ENCODE measurements around the gene CBLC.

GRCh38 chr19:44738603-44739558 lies 38.8 kb upstream of the CBLC start:
- TF ChIP-seq EZH2 (IDR thresholded peaks at IDR 0.05; ENCODE audit: low read length, unreplicated experiment) (no peak), CTCF (conservative IDR thresholded peaks at IDR 0.05; ENCODE audit: low read depth, low read length) (no peak), EZH2phosphoT487 (IDR thresholded peaks at IDR 0.05; ENCODE audit: borderline replicate concordance, low read length) (no peak)
